Heart left ventricle (tissue), 13 donors: ENCODE results near the gene ATG14.

Experiments
- CTCF ChIP-seq, 12 donors: fragments of 200-600 bp; sonication (generic) in 4 of 12; IDR thresholded peaks; one replicate each; pipeline versions ENCODE4 v1.5.0 to v1.8.0; 2018 to 2022; ENCODE audit warnings: antibody characterized with exemption in 12 of 12, mild to moderate bottlenecking in 5 of 12
- POLR2A ChIP-seq, 2 donors: fragments of 450-650 bp; IDR thresholded peaks; one replicate each; pipeline ENCODE4 v1.6.1; 2017; ENCODE audit warnings: antibody characterized with exemption in 2 of 2, mild to moderate bottlenecking in 2 of 2, moderate library complexity in 2 of 2
- donor health status: ischemic (EF 13 %, LVEDD 7.1; RV severe dilation, severe dysfunction).
- donor health status: DM: no; HTN: yes; CAD: no.
- donor health status: DM: no; HTN: no; CAD: no.
- donor health status: ischemic (EF 25% LVEDD 6.9; RV normal size, moderate dysfunction).
- donor health status: ischemic (EF 25% LVEDD 5.7; RV mildly dilated, moderate dysfunction).
- donor health status: ischemic (EF 35%, LVEDD 5.7; RV mildly dilated, moderate dysfunction).
- donor health status: nonischemic (EF 11% LVEDD 7.7; RV severe dilation, severe dysfunction).
- donor health status: DM: yes; HTN: yes; CAD: no.
- donor health status: PGD.
- donor health status: ischemic (EF 29% LVEDD 5.4; RV normal size, mild dysfunction).
- donor health status: nonischemic (EF 23%, LVEDD 6.1; RV moderate dilation, normal function).

GRCh38 chr14:55339770-55340169 is 71.9 kb downstream of the ATG14 start:
- TF ChIP-seq CTCF (IDR thresholded peaks at IDR 0.05), result no peak
- TF ChIP-seq POLR2A (IDR thresholded peaks at IDR 0.05), result no peak
